Muscle layer of duodenum (tissue), 2 donors: ENCODE results near the gene GTF3C5.
"Not testable (repeated sequence)": the region's sequence is repeated elsewhere in the genome, so short reads cannot be mapped to it uniquely, and the experiment has no call there.

Source experiments
- H3K27ac ChIP-seq: one replicate; pipeline ENCODE4 v1.7.0; 2013; ENCODE audit warnings: mild to moderate bottlenecking, low read length
- H3K27me3 ChIP-seq: one replicate; pipeline ENCODE4 v1.7.0; 2013; ENCODE audit warnings: low read depth, mild to moderate bottlenecking, control low read depth, low read length
- H3K36me3 ChIP-seq, 2 donors: one replicate each; pipeline ENCODE4 v1.7.0; 2013; ENCODE audit warnings: low read length in 2 of 2, control low read depth in 1 of 2, mild to moderate bottlenecking in 1 of 2; ENCODE audit not compliant: insufficient read depth in 2 of 2, control insufficient read depth in 1 of 2
- H3K4me1 ChIP-seq, 2 donors: one replicate each; pipeline ENCODE4 v1.7.0; 2013; ENCODE audit warnings: low read length in 2 of 2, mild to moderate bottlenecking in 2 of 2, control low read depth in 1 of 2, moderate library complexity in 1 of 2; ENCODE audit not compliant: insufficient read depth in 2 of 2, control insufficient read depth in 1 of 2
- H3K4me3 ChIP-seq, 2 donors: one replicate each; pipeline ENCODE4 v1.7.0; 2013; ENCODE audit warnings: low read length in 2 of 2, low read depth in 1 of 2, mild to moderate bottlenecking in 1 of 2
- H3K9me3 ChIP-seq, 2 donors: one replicate each; pipeline ENCODE4 v1.7.0; 2013; ENCODE audit warnings: low read length in 2 of 2, control low read depth in 1 of 2, mild to moderate bottlenecking in 1 of 2; ENCODE audit not compliant: control insufficient read depth in 1 of 2
- donor health status: healthy.

The GTF3C5 gene

GRCh38 chr9:133064241-133065069, 33.7 kb downstream of the GTF3C5 start:
- Histone ChIP-seq H3K27ac (no peak overlapping the region), H3K4me3 (no peak overlapping the region), H3K27me3 (no peaks in the 10 kb centered on the region), H3K36me3 (peaks cover 0 to 3% of the 10 kb centered on the region in 2 donors), H3K4me1 (no peaks in the 10 kb centered on the region), H3K9me3 (no peaks in the 10 kb centered on the region)

GRCh38 chr9:133065070-133065388, 34.2 kb downstream of the GTF3C5 start:
- H3K9me3 ChIP-seq = no peaks in the 10 kb centered on the region
- peaks cover 0 to 3% of the 10 kb centered on the region in 2 donors for H3K36me3 ChIP-seq
- no peak overlapping the region for H3K4me3 ChIP-seq

GRCh38 chr9:133066181-133066983, 35.6 kb downstream of the GTF3C5 start:
- H3K9me3 ChIP-seq = no peaks in the 10 kb centered on the region
- peaks cover 0 to 3% of the 10 kb centered on the region in 2 donors for H3K36me3 ChIP-seq
- H3K4me1 ChIP-seq = no peaks in the 10 kb centered on the region
- H3K27me3 ChIP-seq = no peaks in the 10 kb centered on the region
- H3K27ac ChIP-seq = no peak overlapping the region
- no peak overlapping the region for H3K4me3 ChIP-seq

More at GRCh38 chr9:133065070-133065388, 34.2 kb downstream of the GTF3C5 start:
- H3K27me3 ChIP-seq = no peaks in the 10 kb centered on the region
- H3K4me1 ChIP-seq = no peaks in the 10 kb centered on the region
- H3K27ac ChIP-seq = no peak overlapping the region

GRCh38 chr9:133067006-133067405, 36.2 kb downstream of the GTF3C5 start:
- Histone ChIP-seq H3K4me3 (no peak overlapping the region), H3K9me3 (no peaks in the 10 kb centered on the region), H3K27me3 (no peaks in the 10 kb centered on the region), H3K36me3 (peaks cover 0 to 3% of the 10 kb centered on the region in 2 donors), H3K4me1 (no peaks in the 10 kb centered on the region), H3K27ac (no peak overlapping the region)

GRCh38 chr9:133067813-133068212, 37.0 kb downstream of the GTF3C5 start:
- H3K36me3 ChIP-seq = peaks cover 0 to 3% of the 10 kb centered on the region in 2 donors
- no peaks in the 10 kb centered on the region for H3K9me3 ChIP-seq
- H3K4me3 ChIP-seq = no peak overlapping the region
- no peaks in the 10 kb centered on the region for H3K27me3 ChIP-seq
- H3K27ac ChIP-seq = no peak overlapping the region
- H3K4me1 ChIP-seq = no peaks in the 10 kb centered on the region

GRCh38 chr9:133068431-133068830, 37.6 kb downstream of the GTF3C5 start:
- H3K27ac ChIP-seq = not testable (repeated sequence)

GRCh38 chr9:133070500-133070961, 39.7 kb downstream of the GTF3C5 start:
- not testable (repeated sequence) for H3K36me3 ChIP-seq, H3K4me1 ChIP-seq, H3K27ac ChIP-seq, H3K9me3 ChIP-seq, H3K27me3 ChIP-seq, H3K4me3 ChIP-seq

More at GRCh38 chr9:133068431-133068830, 37.6 kb downstream of the GTF3C5 start:
- not testable (repeated sequence) for H3K27me3 ChIP-seq, H3K36me3 ChIP-seq, H3K9me3 ChIP-seq, H3K4me1 ChIP-seq, H3K4me3 ChIP-seq

GRCh38 chr9:133070985-133071384, 40.2 kb downstream of the GTF3C5 start:
- not testable (repeated sequence) for H3K27ac ChIP-seq, H3K9me3 ChIP-seq, H3K27me3 ChIP-seq

GRCh38 chr9:133071484-133072150, 40.8 kb downstream of the GTF3C5 start:
- Histone ChIP-seq H3K4me1 (no peaks in the 10 kb centered on the region), H3K36me3 (peaks cover 0 to 3% of the 10 kb centered on the region in 2 donors), H3K4me3 (no peak overlapping the region), H3K27me3 (no peaks in the 10 kb centered on the region), H3K27ac (no peak overlapping the region), H3K9me3 (no peaks in the 10 kb centered on the region)

More at GRCh38 chr9:133070985-133071384, 40.2 kb downstream of the GTF3C5 start:
- H3K4me1 ChIP-seq, H3K4me3 ChIP-seq, H3K36me3 ChIP-seq: not testable (repeated sequence)

- H3K9me3 ChIP-seq, H3K36me3 ChIP-seq, H3K4me3 ChIP-seq, H3K27me3 ChIP-seq, H3K27ac ChIP-seq, H3K4me1 ChIP-seq: not testable (repeated sequence)
Measured at GRCh38 chr9:133072210-133072609, 41.4 kb downstream of the GTF3C5 start.
